DND-41 (cell line): Measurements from ENCODE around the gene SLC26A6.

Experiments used
- ATAC-seq: fragments of 200-7000 bp; cut with Tn5 transposase; 3 replicates; pipeline ENCODE4 v1.9.1; 2021; ENCODE audit warnings: low read depth; ENCODE audit not compliant: insufficient read depth
- DNase-seq: peaks from one replicate; pipeline ENCODE4 v3.0.0-alpha.2; 2020
- H2AFZ ChIP-seq: 2 replicates; pipeline ENCODE4 v1.6.0; 2012; ENCODE audit warnings: low read depth, low read length
- H3K27ac ChIP-seq: 2 replicates; pipeline ENCODE4 v1.5.1; 2012; ENCODE audit warnings: low read length, inconsistent platforms
- H3K27me3 ChIP-seq: fragments of 200-600 bp; sonication (generic); 2 replicates; pipeline ENCODE4 v1.6.0; 2012; ENCODE audit warnings: low read length, mild to moderate bottlenecking, inconsistent platforms; ENCODE audit not compliant: insufficient read depth, poor library complexity
- H3K36me3 ChIP-seq: 2 replicates; pipeline ENCODE4 v1.5.1; 2012; ENCODE audit warnings: low read length, inconsistent platforms; ENCODE audit not compliant: insufficient read depth
- H3K4me1 ChIP-seq: 2 replicates; pipeline ENCODE4 v1.5.1; 2012; ENCODE audit warnings: mild to moderate bottlenecking, low read length; ENCODE audit not compliant: insufficient read depth
- H3K4me2 ChIP-seq: 2 replicates; pipeline ENCODE4 v1.6.0; 2012; ENCODE audit warnings: mild to moderate bottlenecking, moderate library complexity, low read length, inconsistent platforms; ENCODE audit not compliant: insufficient read depth
- H3K4me3 ChIP-seq, 2 experiments: fragments of 200-600 bp in 1 of 2; shearing (Covaris generic) in 1 of 2; 2 replicates each; pipeline ENCODE4 v1.5.1; 2012 to 2016; ENCODE audit warnings: inconsistent platforms in 2 of 2, low read length in 2 of 2, mild to moderate bottlenecking in 2 of 2, low read depth in 1 of 2, moderate library complexity in 1 of 2
- H3K79me2 ChIP-seq: 2 replicates; pipeline ENCODE4 v1.6.0; 2012; ENCODE audit warnings: low read length, inconsistent platforms; ENCODE audit not compliant: insufficient read depth
- H3K9ac ChIP-seq: 2 replicates; pipeline ENCODE4 v1.6.0; 2012; ENCODE audit warnings: low read depth, mild to moderate bottlenecking, inconsistent platforms, low read length, moderate library complexity
- H3K9me3 ChIP-seq: 2 replicates; pipeline ENCODE4 v1.5.1; 2012; ENCODE audit warnings: low read length, moderate library complexity, mild to moderate bottlenecking, inconsistent platforms; ENCODE audit not compliant: insufficient read depth, severe bottlenecking
- H4K20me1 ChIP-seq: 2 replicates; pipeline ENCODE4 v1.6.0; 2012; ENCODE audit warnings: low read length; ENCODE audit not compliant: insufficient read depth
- EZH2 ChIP-seq: IDR thresholded peaks from 3 replicates; pipeline ENCODE4 v1.6.1; 2012; ENCODE audit warnings: borderline replicate concordance, low read depth, mild to moderate bottlenecking, moderate library complexity, low read length, inconsistent platforms; ENCODE audit not compliant: severe bottlenecking
- TF ChIP-seq, protein P1 (sequence below): IDR thresholded peaks from 2 replicates; pipeline ENCODE4 v1.5.1; 2012; ENCODE audit warnings: borderline replicate concordance, low read length, moderate library complexity, mild to moderate bottlenecking; ENCODE audit not compliant: poor library complexity, severe bottlenecking; ENCODE audit errors: extremely low read depth

The SLC26A6 gene

DNA sequence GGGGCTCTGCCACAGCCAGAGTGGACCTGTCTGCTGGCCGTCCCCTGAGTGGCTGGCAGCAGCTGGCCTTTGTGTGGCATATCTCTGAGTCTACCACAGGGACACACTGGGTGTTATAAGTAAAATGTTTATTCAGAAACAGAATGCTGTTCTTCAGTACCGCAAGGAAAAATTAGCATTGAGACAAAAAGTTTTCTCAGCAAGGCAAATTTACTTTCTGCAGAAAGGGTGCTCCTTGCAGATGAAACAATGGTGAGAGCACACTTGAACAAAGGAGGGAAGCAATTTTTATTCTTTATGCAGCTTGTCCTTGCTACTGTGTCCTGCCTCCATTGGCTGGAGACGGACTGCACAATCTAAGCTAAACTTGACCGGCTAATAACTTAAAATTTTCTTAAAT is 17.7 kb downstream of the SLC26A6 start:
- H3K9me3 ChIP-seq = peaks cover 16% of the 10 kb centered on the region
- no peaks in the 10 kb centered on the region for H3K4me1 ChIP-seq
- no peak for TF ChIP-seq EZH2
- TF ChIP-seq, protein P1, sequence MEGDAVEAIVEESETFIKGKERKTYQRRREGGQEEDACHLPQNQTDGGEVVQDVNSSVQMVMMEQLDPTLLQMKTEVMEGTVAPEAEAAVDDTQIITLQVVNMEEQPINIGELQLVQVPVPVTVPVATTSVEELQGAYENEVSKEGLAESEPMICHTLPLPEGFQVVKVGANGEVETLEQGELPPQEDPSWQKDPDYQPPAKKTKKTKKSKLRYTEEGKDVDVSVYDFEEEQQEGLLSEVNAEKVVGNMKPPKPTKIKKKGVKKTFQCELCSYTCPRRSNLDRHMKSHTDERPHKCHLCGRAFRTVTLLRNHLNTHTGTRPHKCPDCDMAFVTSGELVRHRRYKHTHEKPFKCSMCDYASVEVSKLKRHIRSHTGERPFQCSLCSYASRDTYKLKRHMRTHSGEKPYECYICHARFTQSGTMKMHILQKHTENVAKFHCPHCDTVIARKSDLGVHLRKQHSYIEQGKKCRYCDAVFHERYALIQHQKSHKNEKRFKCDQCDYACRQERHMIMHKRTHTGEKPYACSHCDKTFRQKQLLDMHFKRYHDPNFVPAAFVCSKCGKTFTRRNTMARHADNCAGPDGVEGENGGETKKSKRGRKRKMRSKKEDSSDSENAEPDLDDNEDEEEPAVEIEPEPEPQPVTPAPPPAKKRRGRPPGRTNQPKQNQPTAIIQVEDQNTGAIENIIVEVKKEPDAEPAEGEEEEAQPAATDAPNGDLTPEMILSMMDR = no peak
- 0 out of 4 replicates have a peak overlapping the region, but pooled peaks of 1 of the 2 experiments have one; percentile 2 for H3K4me3 ChIP-seq
- no peaks in the 10 kb centered on the region for H3K27me3 ChIP-seq
- no peak for DNase-seq
- H3K4me2 ChIP-seq = no peak overlapping the region
- 0 out of 2 replicates have a peak, but pooled peaks cover 5% of the 10 kb centered on the region for H3K79me2 ChIP-seq
- no peak for ATAC-seq
- no peak overlapping the region for H3K9ac ChIP-seq
- H2AFZ ChIP-seq = no peak overlapping the region
- no peak overlapping the region for H3K27ac ChIP-seq
- H4K20me1 ChIP-seq = no peaks in the 10 kb centered on the region
- H3K36me3 ChIP-seq = peaks cover 35% of the 10 kb centered on the region

DNA sequence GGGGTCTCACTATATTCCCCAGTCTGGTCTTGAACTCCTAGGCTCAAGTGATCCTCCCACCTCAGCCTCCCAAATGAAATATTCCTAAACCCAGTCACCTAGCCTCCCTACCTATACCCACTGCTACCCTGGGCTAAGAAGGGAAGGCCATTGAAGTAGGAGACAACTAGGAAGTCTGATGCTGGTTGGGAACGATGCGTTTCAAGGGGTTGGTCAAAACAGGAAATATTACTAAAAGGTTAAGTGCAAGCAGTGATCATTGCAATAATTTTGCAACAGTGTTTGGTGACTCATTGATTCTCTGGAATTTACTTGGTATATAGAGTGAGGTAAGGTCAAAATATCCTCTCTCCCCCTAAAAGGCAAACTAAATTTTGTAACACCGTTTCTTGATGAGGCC is 21.2 kb downstream of the SLC26A6 start:
- Histone ChIP-seq H3K27me3 (no peaks in the 10 kb centered on the region), H3K4me3 (no peak overlapping the region), H3K9ac (no peak overlapping the region), H3K9me3 (peaks cover 16% of the 10 kb centered on the region), H3K79me2 (peaks cover 25% of the 10 kb centered on the region), H3K36me3 (peaks cover 17% of the 10 kb centered on the region), H3K4me1 (peaks cover 15% of the 10 kb centered on the region), H2AFZ (no peak overlapping the region), H4K20me1 (no peaks in the 10 kb centered on the region), H3K27ac (no peak overlapping the region), H3K4me2 (no peak overlapping the region)
- no peak for TF ChIP-seq EZH2
- TF ChIP-seq, protein P1 = no peak
- DNase-seq = no peak
- no peak for ATAC-seq

DNA sequence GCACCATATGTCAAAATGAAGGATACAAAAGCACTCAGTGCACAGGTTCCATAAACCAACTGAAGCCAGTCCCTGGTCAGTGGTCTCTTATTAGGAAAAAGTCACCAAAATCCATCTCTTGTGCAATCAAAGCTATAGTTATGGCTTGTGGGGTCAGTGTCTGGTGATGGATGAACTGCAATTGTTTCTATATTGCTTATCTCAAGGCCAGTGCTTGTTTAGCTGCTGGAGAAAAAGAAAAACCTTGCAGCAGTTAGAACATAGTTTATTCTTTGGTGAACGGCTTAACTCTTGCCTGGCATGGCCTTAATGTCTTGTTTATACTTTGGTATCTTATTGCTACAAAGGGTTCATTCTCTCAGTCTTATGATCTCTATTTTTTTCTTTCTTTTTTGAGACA is 23.0 kb downstream of the SLC26A6 start:
- H4K20me1 ChIP-seq = no peaks in the 10 kb centered on the region
- H2AFZ ChIP-seq = no peak overlapping the region
- ATAC-seq = no peak
- H3K4me2 ChIP-seq = no peak overlapping the region
- no peak for DNase-seq
- no peaks in the 10 kb centered on the region for H3K27me3 ChIP-seq
- H3K27ac ChIP-seq = no peak overlapping the region
- peaks cover 40% of the 10 kb centered on the region for H3K79me2 ChIP-seq
- H3K9ac ChIP-seq = no peak overlapping the region
- H3K4me1 ChIP-seq = peaks cover 29% of the 10 kb centered on the region
- no peak overlapping the region for H3K4me3 ChIP-seq
- peaks cover 4% of the 10 kb centered on the region for H3K9me3 ChIP-seq
- H3K36me3 ChIP-seq = peaks cover 21% of the 10 kb centered on the region
- no peak for TF ChIP-seq EZH2
- TF ChIP-seq, protein P1 = no peak
